ENCODE data around the gene HEPACAM.

HEPACAM gene

DNA sequence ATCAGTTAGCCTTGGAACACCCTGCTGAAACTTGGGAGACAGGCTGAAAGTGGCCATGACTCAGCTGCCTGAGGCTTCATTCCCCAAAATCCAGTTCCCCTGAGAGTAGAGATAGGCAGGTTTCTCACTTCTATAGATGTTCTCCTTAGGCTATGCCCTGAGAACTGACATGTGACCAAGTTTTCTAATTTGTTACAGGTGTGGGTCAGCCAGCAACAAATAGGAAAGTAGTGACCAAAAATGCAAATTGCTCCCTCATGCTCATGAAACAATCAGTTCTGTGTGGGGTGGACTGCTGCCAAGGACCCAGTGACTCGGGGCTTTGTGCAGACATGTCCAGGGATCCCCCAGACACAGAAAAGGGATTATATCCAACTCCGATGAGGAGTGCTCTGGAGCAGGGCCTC, 10.9 kb upstream of the HEPACAM start:
- Histone ChIP-seq H3K27ac (no peak overlapping the region), H3K9me3 (ENCODE audit: severe bottlenecking) (no peaks in the 10 kb centered on the region), H3K27me3 (ENCODE audit: insufficient read depth, low read depth, severe bottlenecking) (no peaks in the 10 kb centered on the region), H3K4me3 (ENCODE audit: low read depth, low read length) (no peak overlapping the region), H3K36me3 (no peaks in the 10 kb centered on the region)
- TF ChIP-seq, protein P1, sequence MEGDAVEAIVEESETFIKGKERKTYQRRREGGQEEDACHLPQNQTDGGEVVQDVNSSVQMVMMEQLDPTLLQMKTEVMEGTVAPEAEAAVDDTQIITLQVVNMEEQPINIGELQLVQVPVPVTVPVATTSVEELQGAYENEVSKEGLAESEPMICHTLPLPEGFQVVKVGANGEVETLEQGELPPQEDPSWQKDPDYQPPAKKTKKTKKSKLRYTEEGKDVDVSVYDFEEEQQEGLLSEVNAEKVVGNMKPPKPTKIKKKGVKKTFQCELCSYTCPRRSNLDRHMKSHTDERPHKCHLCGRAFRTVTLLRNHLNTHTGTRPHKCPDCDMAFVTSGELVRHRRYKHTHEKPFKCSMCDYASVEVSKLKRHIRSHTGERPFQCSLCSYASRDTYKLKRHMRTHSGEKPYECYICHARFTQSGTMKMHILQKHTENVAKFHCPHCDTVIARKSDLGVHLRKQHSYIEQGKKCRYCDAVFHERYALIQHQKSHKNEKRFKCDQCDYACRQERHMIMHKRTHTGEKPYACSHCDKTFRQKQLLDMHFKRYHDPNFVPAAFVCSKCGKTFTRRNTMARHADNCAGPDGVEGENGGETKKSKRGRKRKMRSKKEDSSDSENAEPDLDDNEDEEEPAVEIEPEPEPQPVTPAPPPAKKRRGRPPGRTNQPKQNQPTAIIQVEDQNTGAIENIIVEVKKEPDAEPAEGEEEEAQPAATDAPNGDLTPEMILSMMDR (IDR thresholded peaks at IDR 0.05; ENCODE audit: low read depth, low read length) = no peak
- no peak for DNase-seq

DNA sequence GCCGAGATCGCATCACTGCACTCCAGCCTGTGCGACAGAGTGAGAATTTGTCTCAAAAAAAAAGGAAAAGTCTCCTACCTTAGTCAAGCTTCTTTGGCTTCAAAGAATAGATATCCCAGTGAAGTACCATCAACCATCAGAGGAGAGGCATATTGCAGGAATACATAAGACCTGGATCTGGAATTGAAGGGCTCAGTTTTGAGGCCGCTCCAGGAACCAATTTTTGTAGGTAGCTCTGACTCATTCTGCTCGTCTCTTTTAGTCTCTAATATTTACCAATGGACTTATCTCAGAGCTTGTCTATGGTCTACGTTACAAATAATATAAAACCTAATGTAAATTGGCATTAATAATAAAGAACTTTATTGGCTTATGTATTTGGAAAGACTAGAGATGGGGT, 10.0 kb upstream of the HEPACAM start:
- Histone ChIP-seq H3K27me3 (ENCODE audit: insufficient read depth, low read depth, severe bottlenecking) (no peaks in the 10 kb centered on the region), H3K4me3 (ENCODE audit: low read depth, low read length) (no peak overlapping the region), H3K27ac (no peak overlapping the region), H3K36me3 (no peaks in the 10 kb centered on the region), H3K9me3 (ENCODE audit: severe bottlenecking) (no peaks in the 10 kb centered on the region)
- TF ChIP-seq, protein P1 (IDR thresholded peaks at IDR 0.05; ENCODE audit: low read depth, low read length) = no peak
- DNase-seq = no peak

- DNase-seq = no peak
- Histone ChIP-seq H3K27me3 (ENCODE audit: insufficient read depth, low read depth, severe bottlenecking) (no peaks in the 10 kb centered on the region), H3K36me3 (no peaks in the 10 kb centered on the region), H3K4me3 (ENCODE audit: low read depth, low read length) (no peak overlapping the region), H3K9me3 (ENCODE audit: severe bottlenecking) (no peaks in the 10 kb centered on the region), H3K27ac (no peak overlapping the region)
- TF ChIP-seq, protein P1 (IDR thresholded peaks at IDR 0.05; ENCODE audit: low read depth, low read length) = no peak
Measured at GRCh38 chr11:124944565-124944964, 8.7 kb upstream of the HEPACAM start.

- no peaks in the 10 kb centered on the region for H3K36me3 ChIP-seq
- no peak for DNase-seq
- H3K27me3 ChIP-seq (ENCODE audit: insufficient read depth, low read depth, severe bottlenecking) = no peaks in the 10 kb centered on the region
- no peak overlapping the region for H3K27ac ChIP-seq
- TF ChIP-seq, protein P1 (IDR thresholded peaks at IDR 0.05; ENCODE audit: low read depth, low read length) = no peak
- H3K9me3 ChIP-seq (ENCODE audit: severe bottlenecking) = no peaks in the 10 kb centered on the region
- no peak overlapping the region for H3K4me3 ChIP-seq (ENCODE audit: low read depth, low read length)
Measured at GRCh38 chr11:124943741-124944140, 7.9 kb upstream of the HEPACAM start.

DNA sequence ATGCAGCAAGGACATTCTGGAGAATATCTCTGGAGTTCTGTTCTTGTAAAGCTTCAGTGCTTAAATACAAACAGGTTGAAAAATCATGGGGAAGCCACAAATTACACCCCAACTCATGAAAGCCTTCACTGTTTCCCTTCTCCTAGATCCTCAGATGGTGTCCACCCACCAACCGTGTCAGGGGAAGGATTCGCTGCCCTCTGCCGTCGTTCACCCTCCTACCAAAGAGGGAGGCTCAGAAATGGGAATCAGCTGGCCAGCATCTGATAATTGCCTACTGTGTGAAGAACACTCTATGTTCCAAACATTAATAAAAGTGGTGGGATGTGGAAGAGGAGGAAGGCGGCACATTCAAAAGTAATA, 7.4 kb upstream of the HEPACAM start:
- H3K36me3 ChIP-seq = no peaks in the 10 kb centered on the region
- TF ChIP-seq, protein P1 (IDR thresholded peaks at IDR 0.05; ENCODE audit: low read depth, low read length) = no peak
- H3K9me3 ChIP-seq (ENCODE audit: severe bottlenecking) = no peaks in the 10 kb centered on the region
- H3K27me3 ChIP-seq (ENCODE audit: insufficient read depth, low read depth, severe bottlenecking) = no peaks in the 10 kb centered on the region
- no peak overlapping the region for H3K4me3 ChIP-seq (ENCODE audit: low read depth, low read length)
- no peak for DNase-seq
- H3K27ac ChIP-seq = no peak overlapping the region

GRCh38 chr11:124942466-124943253, 6.8 kb upstream of the HEPACAM start:
- no peaks in the 10 kb centered on the region for H3K9me3 ChIP-seq (ENCODE audit: severe bottlenecking)

More at GRCh38 chr11:124942466-124943253, 6.8 kb upstream of the HEPACAM start:
- no peaks in the 10 kb centered on the region for H3K36me3 ChIP-seq
- H3K27ac ChIP-seq = no peak overlapping the region
- H3K27me3 ChIP-seq (ENCODE audit: insufficient read depth, low read depth, severe bottlenecking) = no peaks in the 10 kb centered on the region
- TF ChIP-seq, protein P1 (IDR thresholded peaks at IDR 0.05; ENCODE audit: low read depth, low read length) = no peak
- no peak overlapping the region for H3K4me3 ChIP-seq (ENCODE audit: low read depth, low read length)
- no peak for DNase-seq

Measured in WERI-Rb-1 (cell line).